HCT116 (cell line): ENCODE results near the gene KMT2E. TPM values are rescaled to one million over a fixed set of nuclear protein-coding genes. Genes with fewer than 3 reads are reported as not detected.

Source experiments
- ATAC-seq: fragments of 200-7000 bp; cut with Tn5 transposase; 2 replicates; pipeline ENCODE4 v1.9.1; 2020; ENCODE audit warnings: mild to moderate bottlenecking, moderate library complexity
- BruUV-seq: library from RNA; stranded (reverse); fragments of 400-500 nt; replicated peaks from 2 replicates; lab custom pipeline; 2021; lab: Mats Ljungman, UMichigan
- CTCF ChIA-PET: fragments of 300-600 bp; sonication (Branson Sonifier 250); formaldehyde crosslinking; loops from one replicate; lab custom pipeline; 2021; ENCODE audit warnings: antibody characterized with exemption; lab: Charles Lee
- POLR2A ChIA-PET: fragments of 300-600, 350-600 bp; sonication (Branson Sonifier 250); formaldehyde crosslinking; loops from one replicate; lab custom pipeline; 2021; ENCODE audit warnings: antibody characterized with exemption; lab: Charles Lee
- RAD21 ChIA-PET, 2 experiments: fragments of 300-600 bp; sonication (Branson Sonifier 250); formaldehyde crosslinking; loops; one replicate each; lab custom pipeline; 2023; ENCODE audit warnings: low total read pairs in 2 of 2; ENCODE audit not compliant: uncharacterized antibody in 2 of 2, unreplicated experiment in 2 of 2, low non-redundant PET in 1 of 2; lab: Charles Lee
- DNase-seq: peaks from one replicate; pipeline ENCODE4 v3.0.0-alpha.2; 2010; ENCODE audit warnings: low read depth, low spot score
- H2AFZ ChIP-seq: fragments of 200-600 bp; shearing (Covaris generic), sonication (generic); 2 replicates; pipeline ENCODE4 v1.6.1; 2017; ENCODE audit warnings: low read depth, mixed run types, mixed read lengths, antibody characterized with exemption, low read length; ENCODE audit not compliant: poor library complexity, severe bottlenecking
- H3K27ac ChIP-seq: 2 replicates; pipeline ENCODE4 v1.5.1; 2012; ENCODE audit warnings: low read depth, low read length
- H3K27me3 ChIP-seq: fragments of 200-600 bp; sonication (generic); 2 replicates; pipeline ENCODE4 v1.6.1; 2016; ENCODE audit warnings: mixed run types, low read length, mixed read lengths; ENCODE audit not compliant: insufficient read depth
- H3K36me3 ChIP-seq, 2 experiments: fragments of 200-500 bp in 1 of 2; fragments of 200-600 bp in 1 of 2; sonication (Bioruptor generic) in 1 of 2; sonication (generic) in 1 of 2; 2 replicates each; pipeline versions ENCODE4 v1.5.1 to v1.6.1; 2014 to 2016; ENCODE audit warnings: low read length in 2 of 2, inconsistent platforms in 1 of 2, mixed read lengths in 1 of 2, mixed run types in 1 of 2; ENCODE audit not compliant: insufficient read depth in 2 of 2, control insufficient read depth in 1 of 2
- H3K4me1 ChIP-seq, 2 experiments: fragments of 200-600 bp in 1 of 2; sonication (generic) in 1 of 2; 2 replicates each; pipeline versions ENCODE4 v1.5.1 to v1.6.1; 2012 to 2017; ENCODE audit warnings: low read length in 2 of 2, inconsistent platforms in 1 of 2, mild to moderate bottlenecking in 1 of 2, mixed read lengths in 1 of 2, mixed run types in 1 of 2, moderate library complexity in 1 of 2; ENCODE audit not compliant: insufficient read depth in 2 of 2, control insufficient read depth in 1 of 2
- H3K4me2 ChIP-seq: fragments of 200-600 bp; sonication (generic); 2 replicates; pipeline ENCODE4 v1.6.1; 2017; ENCODE audit warnings: mixed run types, low read length, mixed read lengths
- H3K4me3 ChIP-seq, 2 experiments: fragments of 200-600 bp in 1 of 2; sonication (generic) in 1 of 2; replicated peaks in 1 of 2; 2 replicates each; pipeline ENCODE4 v1.5.1; 2011 to 2016; ENCODE audit warnings: low read length in 2 of 2, control low read depth in 1 of 2, low read depth in 1 of 2, mild to moderate bottlenecking in 1 of 2, mixed read lengths in 1 of 2, mixed run types in 1 of 2
- H3K79me2 ChIP-seq: fragments of 200-600 bp; sonication (generic); 2 replicates; pipeline ENCODE4 v1.6.1; 2017; ENCODE audit warnings: mild to moderate bottlenecking, mixed run types, low read length, moderate library complexity, mixed read lengths; ENCODE audit not compliant: insufficient read depth
- H3K9ac ChIP-seq: fragments of 200-600 bp; sonication (generic); 2 replicates; pipeline ENCODE4 v1.6.1; 2016; ENCODE audit warnings: low read length, mixed read lengths
- H3K9me2 ChIP-seq: fragments of 200-600 bp; sonication (generic), shearing (Covaris generic); 2 replicates; pipeline ENCODE4 v1.6.1; 2017; ENCODE audit warnings: mixed run types, mild to moderate bottlenecking, moderate library complexity; ENCODE audit not compliant: insufficient read depth
- H3K9me3 ChIP-seq, 2 experiments: fragments of 200-500 bp in 1 of 2; fragments of 200-600 bp in 1 of 2; sonication (Bioruptor generic) in 1 of 2; sonication (generic) in 1 of 2; 2 replicates each; pipeline ENCODE4 v1.6.1; 2014 to 2017; ENCODE audit warnings: low read length in 2 of 2, mixed read lengths in 2 of 2, inconsistent platforms in 1 of 2, low read depth in 1 of 2, mild to moderate bottlenecking in 1 of 2, mixed run types in 1 of 2, moderate library complexity in 1 of 2; ENCODE audit not compliant: control insufficient read depth in 1 of 2, insufficient read depth in 1 of 2
- H4K20me1 ChIP-seq: fragments of 200-600 bp; sonication (generic), shearing (Covaris generic); 2 replicates; pipeline ENCODE4 v1.6.1; 2017; ENCODE audit warnings: mixed run types, mild to moderate bottlenecking, moderate library complexity; ENCODE audit not compliant: insufficient read depth
- ATF3 ChIP-seq: IDR thresholded peaks from 2 replicates; pipeline ENCODE4 v1.6.1; 2012
- CBX3 ChIP-seq: IDR thresholded peaks from 2 replicates; pipeline ENCODE4 v1.6.1; 2012; ENCODE audit warnings: low read depth
- CEBPB ChIP-seq: IDR thresholded peaks from 2 replicates; pipeline ENCODE4 v1.6.1; 2012; ENCODE audit warnings: low read depth
- CTCF ChIP-seq, 3 experiments: fragments of 200-600 bp in 1 of 3; sonication (generic) in 1 of 3; IDR thresholded peaks in 2 of 3; conservative IDR thresholded peaks in 1 of 3; 2 replicates each; pipeline ENCODE4 v1.5.1; 2012 to 2017; ENCODE audit warnings: low read depth in 2 of 3, low read length in 2 of 3, antibody characterized with exemption in 1 of 3, borderline replicate concordance in 1 of 3, control low read depth in 1 of 3, mild to moderate bottlenecking in 1 of 3, mixed read lengths in 1 of 3, mixed run types in 1 of 3, moderate library complexity in 1 of 3; ENCODE audit not compliant: insufficient read depth in 1 of 3
- EGR1 ChIP-seq: IDR thresholded peaks from 2 replicates; pipeline ENCODE4 v1.6.1; 2012; ENCODE audit warnings: low read depth
- ELF1 ChIP-seq: IDR thresholded peaks from 2 replicates; pipeline ENCODE4 v1.6.1; 2012; ENCODE audit warnings: low read depth, borderline replicate concordance
- EZH2 ChIP-seq: fragments of 200-600 bp; sonication (generic); IDR thresholded peaks from 2 replicates; pipeline ENCODE4 v1.6.1; 2017; ENCODE audit warnings: antibody characterized with exemption, mixed run types
- EZH2phosphoT487 ChIP-seq: fragments of 200-600 bp; IDR thresholded peaks from 2 replicates; pipeline ENCODE4 v1.6.1; 2018; ENCODE audit warnings: antibody characterized with exemption, borderline replicate concordance
- FOSL1 ChIP-seq: IDR thresholded peaks from 2 replicates; pipeline ENCODE4 v1.6.1; 2012; ENCODE audit warnings: low read depth
- JUND ChIP-seq: IDR thresholded peaks from 2 replicates; pipeline ENCODE4 v1.6.1; 2012
- MAX ChIP-seq: IDR thresholded peaks from 2 replicates; pipeline ENCODE4 v1.6.1; 2012
- POLR2A ChIP-seq: IDR thresholded peaks from 2 replicates; pipeline ENCODE4 v1.7.0; 2011; ENCODE audit warnings: borderline replicate concordance; ENCODE audit not compliant: insufficient read depth, insufficient read length; ENCODE audit errors: extremely low read depth
- RAD21 ChIP-seq: IDR thresholded peaks from 2 replicates; pipeline ENCODE4 v1.6.1; 2012; ENCODE audit warnings: low read depth, mild to moderate bottlenecking
- SP1 ChIP-seq: IDR thresholded peaks from 2 replicates; pipeline ENCODE4 v1.6.1; 2012; ENCODE audit warnings: low read depth
- SRF ChIP-seq: IDR thresholded peaks from 2 replicates; pipeline ENCODE4 v1.6.1; 2012; ENCODE audit warnings: low read depth
- TCF7L2 ChIP-seq: IDR thresholded peaks from 2 replicates; pipeline ENCODE4 v1.7.0; 2011; ENCODE audit warnings: borderline replicate concordance, inconsistent platforms; ENCODE audit not compliant: insufficient read depth, insufficient read length; ENCODE audit errors: extremely low read depth
- ZBTB33 ChIP-seq: IDR thresholded peaks from 2 replicates; pipeline ENCODE4 v1.6.1; 2011; ENCODE audit warnings: mild to moderate bottlenecking, low read length, moderate library complexity; ENCODE audit not compliant: insufficient replicate concordance; ENCODE audit errors: extremely low read depth
- ZFX ChIP-seq: fragments of 450-650 bp; IDR thresholded peaks from 2 replicates; pipeline ENCODE4 v1.6.1; 2017
- ZNF274 ChIP-seq: fragments of 200-500 bp; sonication (Bioruptor generic); IDR thresholded peaks from 2 replicates; pipeline ENCODE4 v1.6.1; 2014; ENCODE audit warnings: mild to moderate bottlenecking, low read depth, low read length, inconsistent platforms
- intact Hi-C: fragments of 100-400 bp; cut with micrococcal nuclease; formaldehyde crosslinking; loops from 2 replicates; pipeline ENCODE4 v1.10.0; 2022
- total RNA-seq: library from RNA; stranded (reverse); gene quantifications from one replicate; pipeline ENCODE4 v1.2.1, GENCODE V29; 2021; ENCODE audit not compliant: unreplicated experiment

Gene KMT2E
- total RNA-seq, 1 experiment from 2014 or later = 39.8 TPM

- TF ChIP-seq ZBTB33 (no peak), EZH2 (no peak), CEBPB (no peak), FOSL1 (no peak), ELF1 (no peak), ZNF274 (no peak)
Observed at GRCh38 chr7:105046414-105046813, 32.4 kb downstream of the KMT2E start (continued).

- intact Hi-C loops = no loop called here
- H3K27me3 ChIP-seq = no peaks in the 10 kb centered on the region
- H3K36me3 ChIP-seq = peaks cover 9 to 13% of the 10 kb centered on the region in 2 experiments; a peak in 3 of 4 replicates
- DNase-seq (no peak), ATAC-seq (no peak)
- H3K4me2 ChIP-seq = no peak overlapping the region
- H4K20me1 ChIP-seq = peaks cover 3% of the 10 kb centered on the region; the same call in 1 of the 2 replicates
- H3K9me2 ChIP-seq = no peaks in the 10 kb centered on the region
- ChIA-PET RAD21 (no interaction called here), POLR2A (no interaction called here), CTCF (no interaction called here)
- peaks cover 78% of the 10 kb centered on the region for H3K79me2 ChIP-seq
- BruUV-seq = no TSS peak
- no peaks in the 10 kb centered on the region for H3K9me3 ChIP-seq
- H3K4me1 ChIP-seq = no peaks in the 10 kb centered on the region
- no peak overlapping the region for H3K9ac ChIP-seq
- no peak overlapping the region for H3K4me3 ChIP-seq
- H2AFZ ChIP-seq = no peak overlapping the region
- H3K27ac ChIP-seq = no peak overlapping the region
- no peak for TF ChIP-seq ZBTB33
- no peak for TF ChIP-seq ZNF274
- TF ChIP-seq MAX = no peak
- no peak for TF ChIP-seq CEBPB
- no peak for TF ChIP-seq SP1
- TF ChIP-seq ATF3 = no peak
- no peak for TF ChIP-seq EZH2phosphoT487
- no peak for TF ChIP-seq POLR2A
- no peak for TF ChIP-seq CBX3
- TF ChIP-seq RAD21 = no peak
- no peak for TF ChIP-seq ZFX
- no peak for TF ChIP-seq EGR1
- no peak for TF ChIP-seq CTCF (IDR thresholded peaks at IDR 0.05 in 2 of 3, conservative IDR thresholded peaks at IDR 0.05 in 1 of 3; ENCODE audit: borderline replicate concordance in 1 of 3, insufficient read depth in 1 of 3, low read depth in 2 of 3, low read length in 2 of 3)
- no peak for TF ChIP-seq EZH2
- TF ChIP-seq JUND = no peak
- TF ChIP-seq TCF7L2 = no peak
- TF ChIP-seq SRF = no peak
Observed at GRCh38 chr7:105047932-105048331, 33.9 kb downstream of the KMT2E start.
